C4-2B (cell line): ENCODE measurements around the gene SPTLC2.

ENCODE experiments used
- H3K27ac ChIP-seq: fragments of 450-650 bp; 2 replicates; pipeline ENCODE4 v1.5.1; 2017
- ZFX ChIP-seq: fragments of 450-650 bp; IDR thresholded peaks from 2 replicates; pipeline ENCODE4 v1.6.1; 2017
- TF ChIP-seq, protein P1 (sequence below): fragments of 450-650 bp; conservative IDR thresholded peaks from 2 replicates; pipeline ENCODE4 v1.5.1; 2017; ENCODE audit warnings: mild to moderate bottlenecking

Gene SPTLC2

DNA sequence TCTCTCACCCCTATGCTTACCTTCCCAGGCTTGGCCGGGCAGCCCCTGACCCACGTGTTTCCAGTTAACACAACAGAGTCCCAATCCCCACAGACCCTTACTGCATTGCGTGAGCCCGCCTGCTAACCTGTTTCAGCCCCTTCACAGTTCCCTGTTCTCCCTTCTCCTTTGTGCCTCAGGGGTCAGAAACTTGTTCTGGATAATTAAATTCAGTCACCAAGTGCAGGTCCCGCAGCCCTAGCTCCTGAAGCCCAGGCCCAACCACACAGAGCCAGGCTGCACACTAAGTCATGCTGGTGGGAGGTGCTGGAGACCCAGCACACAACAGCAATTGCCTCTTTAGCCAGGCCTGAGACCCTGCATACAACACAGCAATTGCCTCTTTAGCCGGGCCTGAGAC is 127.4 kb downstream of the SPTLC2 start:
- TF ChIP-seq, protein P1, sequence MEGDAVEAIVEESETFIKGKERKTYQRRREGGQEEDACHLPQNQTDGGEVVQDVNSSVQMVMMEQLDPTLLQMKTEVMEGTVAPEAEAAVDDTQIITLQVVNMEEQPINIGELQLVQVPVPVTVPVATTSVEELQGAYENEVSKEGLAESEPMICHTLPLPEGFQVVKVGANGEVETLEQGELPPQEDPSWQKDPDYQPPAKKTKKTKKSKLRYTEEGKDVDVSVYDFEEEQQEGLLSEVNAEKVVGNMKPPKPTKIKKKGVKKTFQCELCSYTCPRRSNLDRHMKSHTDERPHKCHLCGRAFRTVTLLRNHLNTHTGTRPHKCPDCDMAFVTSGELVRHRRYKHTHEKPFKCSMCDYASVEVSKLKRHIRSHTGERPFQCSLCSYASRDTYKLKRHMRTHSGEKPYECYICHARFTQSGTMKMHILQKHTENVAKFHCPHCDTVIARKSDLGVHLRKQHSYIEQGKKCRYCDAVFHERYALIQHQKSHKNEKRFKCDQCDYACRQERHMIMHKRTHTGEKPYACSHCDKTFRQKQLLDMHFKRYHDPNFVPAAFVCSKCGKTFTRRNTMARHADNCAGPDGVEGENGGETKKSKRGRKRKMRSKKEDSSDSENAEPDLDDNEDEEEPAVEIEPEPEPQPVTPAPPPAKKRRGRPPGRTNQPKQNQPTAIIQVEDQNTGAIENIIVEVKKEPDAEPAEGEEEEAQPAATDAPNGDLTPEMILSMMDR, result no peak
- TF ChIP-seq ZFX, result no peak
- no peak overlapping the region for H3K27ac ChIP-seq

DNA sequence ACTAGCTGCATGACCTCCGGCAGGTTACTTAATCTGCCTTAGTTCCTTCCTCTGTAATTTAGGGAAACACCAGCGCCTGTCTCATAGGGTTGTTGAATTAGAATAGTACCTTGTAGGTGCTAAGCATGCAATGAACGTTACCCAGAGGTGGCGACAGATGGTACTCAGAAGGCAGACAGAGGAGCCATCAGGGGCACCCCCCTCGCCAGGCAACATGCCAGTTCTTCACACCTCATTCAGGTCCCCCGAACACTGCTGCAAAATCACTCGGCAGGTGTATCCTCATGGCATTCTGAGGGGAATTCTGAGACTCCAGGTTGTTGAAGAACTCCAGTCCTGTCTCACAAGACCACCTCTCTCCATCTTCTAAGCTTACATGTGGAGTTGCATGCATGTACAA is 127.9 kb downstream of the SPTLC2 start:
- TF ChIP-seq, protein P1, result no peak
- no peak for TF ChIP-seq ZFX
- H3K27ac ChIP-seq, result no peak overlapping the region

DNA sequence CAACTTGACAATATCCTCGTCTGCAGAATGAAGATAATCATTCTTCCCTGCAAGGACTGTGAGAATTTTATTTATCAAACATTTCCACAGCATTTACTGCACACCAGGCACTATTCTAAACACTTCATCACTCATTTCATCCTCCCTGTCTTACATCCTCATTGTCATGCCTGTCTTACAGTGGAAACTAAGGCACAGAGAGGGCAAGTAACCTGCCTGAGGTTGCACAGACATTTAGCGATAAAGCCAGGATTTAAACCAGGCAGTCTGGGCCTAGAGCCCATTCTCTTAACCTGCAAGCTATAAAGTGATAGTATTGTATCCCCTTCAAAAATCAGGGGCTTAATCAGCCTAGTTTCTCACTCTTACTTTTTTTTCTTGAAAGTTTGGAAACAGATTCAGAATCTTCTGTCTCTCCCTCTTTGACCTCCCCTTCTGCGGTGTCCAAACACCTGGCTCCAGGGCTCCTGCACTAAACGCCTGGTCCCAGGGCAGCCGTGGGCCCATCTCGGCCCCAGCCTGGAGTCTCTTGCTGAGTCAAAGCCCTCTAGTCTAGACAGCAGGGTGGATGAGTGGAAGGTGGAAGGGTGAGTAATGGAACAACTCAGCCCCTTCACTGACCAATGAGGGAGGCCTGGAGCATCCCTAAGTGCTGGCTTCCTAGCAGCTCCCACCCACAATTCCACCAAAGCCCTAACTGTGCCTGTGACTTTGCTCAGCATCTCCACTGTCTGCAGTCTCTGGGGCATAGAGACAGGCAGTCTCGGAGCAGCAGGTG is 130.3 kb downstream of the SPTLC2 start:
- TF ChIP-seq, protein P1, result no peak
- no peak for TF ChIP-seq ZFX
- no peak overlapping the region for H3K27ac ChIP-seq

DNA sequence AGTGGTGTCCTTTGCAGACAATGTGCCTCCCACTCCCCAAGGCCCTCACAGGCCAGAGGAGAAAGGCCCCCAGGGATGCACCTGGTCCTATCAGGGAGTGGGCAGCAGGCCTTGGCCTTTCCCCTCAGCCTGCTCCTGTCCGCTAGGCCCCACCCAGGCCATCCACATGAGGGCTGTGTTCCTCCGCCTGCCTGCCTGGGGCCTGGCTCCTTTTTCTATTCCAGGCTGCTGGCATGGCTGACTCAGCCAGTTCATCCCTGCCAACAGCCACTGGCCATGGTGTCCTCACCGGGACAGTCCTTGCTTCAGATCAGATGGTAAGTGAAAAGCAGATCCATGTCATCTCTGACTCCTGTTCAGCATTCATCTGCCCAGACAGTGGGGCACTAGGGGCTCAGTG is 131.2 kb downstream of the SPTLC2 start:
- TF ChIP-seq ZFX, result no peak
- no peak overlapping the region for H3K27ac ChIP-seq

DNA sequence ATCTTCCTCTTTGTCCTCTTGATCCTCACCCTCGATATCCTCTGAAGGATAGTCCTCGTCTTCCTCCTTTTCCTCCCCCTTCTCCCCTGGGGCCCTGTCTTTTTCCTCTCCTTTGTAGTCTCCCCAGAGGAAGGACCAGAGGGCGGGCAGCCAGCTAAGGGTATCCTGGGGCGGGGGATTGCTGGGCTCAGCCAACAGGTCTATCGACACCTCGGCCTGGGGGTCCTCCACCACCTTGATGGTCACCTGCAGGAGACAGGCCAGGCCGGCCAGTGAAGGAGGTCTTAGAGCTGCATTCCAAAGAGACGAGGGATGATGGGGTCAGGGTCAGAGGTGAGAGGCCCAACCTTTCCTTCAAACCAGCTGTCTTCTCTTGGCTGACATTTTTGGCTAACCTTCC is 134.0 kb downstream of the SPTLC2 start:
- H3K27ac ChIP-seq, result no peak overlapping the region
- TF ChIP-seq ZFX, result no peak
- TF ChIP-seq, protein P1, result no peak

DNA sequence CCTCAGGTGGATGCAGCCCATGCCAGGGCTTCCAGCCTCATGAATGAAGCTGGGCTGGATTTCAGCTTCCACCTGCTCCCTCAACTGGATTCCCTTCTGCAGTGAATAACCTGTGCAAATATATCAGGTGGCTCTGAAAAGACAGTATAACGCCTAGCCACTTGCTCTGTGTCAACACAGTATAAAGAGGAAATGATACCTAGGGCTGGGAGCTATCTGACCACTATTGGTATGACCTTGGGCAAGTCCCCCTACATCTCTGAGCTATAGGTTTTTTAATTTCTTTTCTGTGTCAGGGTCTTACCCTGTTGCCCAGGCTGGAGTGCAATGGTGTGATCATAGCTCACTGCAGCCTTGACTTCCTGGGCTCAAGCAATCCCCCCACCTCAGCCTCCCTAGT is 137.6 kb downstream of the SPTLC2 start:
- H3K27ac ChIP-seq, result no peak overlapping the region
- TF ChIP-seq, protein P1, result no peak
- no peak for TF ChIP-seq ZFX

DNA sequence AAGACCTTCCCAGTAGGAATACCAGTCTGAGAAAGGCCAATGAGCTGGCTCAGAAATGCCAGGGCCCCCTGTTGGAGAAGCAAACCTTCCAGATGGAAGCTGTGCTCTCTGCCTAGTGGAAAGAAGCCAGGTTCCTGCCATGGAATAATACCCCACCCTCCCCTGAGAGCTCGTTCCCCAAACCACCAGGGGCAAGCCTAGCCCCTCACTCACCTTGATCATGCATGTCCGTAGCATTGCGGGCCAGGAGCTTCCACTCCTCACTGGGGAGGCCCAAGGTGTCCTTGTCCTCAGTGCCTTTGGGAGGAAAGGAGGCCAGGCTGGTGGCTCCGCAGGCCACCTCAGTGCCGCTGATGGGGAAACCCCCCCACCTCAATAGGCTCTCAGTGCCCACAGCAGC is 138.4 kb downstream of the SPTLC2 start:
- TF ChIP-seq, protein P1, result no peak
- no peak for TF ChIP-seq ZFX

DNA sequence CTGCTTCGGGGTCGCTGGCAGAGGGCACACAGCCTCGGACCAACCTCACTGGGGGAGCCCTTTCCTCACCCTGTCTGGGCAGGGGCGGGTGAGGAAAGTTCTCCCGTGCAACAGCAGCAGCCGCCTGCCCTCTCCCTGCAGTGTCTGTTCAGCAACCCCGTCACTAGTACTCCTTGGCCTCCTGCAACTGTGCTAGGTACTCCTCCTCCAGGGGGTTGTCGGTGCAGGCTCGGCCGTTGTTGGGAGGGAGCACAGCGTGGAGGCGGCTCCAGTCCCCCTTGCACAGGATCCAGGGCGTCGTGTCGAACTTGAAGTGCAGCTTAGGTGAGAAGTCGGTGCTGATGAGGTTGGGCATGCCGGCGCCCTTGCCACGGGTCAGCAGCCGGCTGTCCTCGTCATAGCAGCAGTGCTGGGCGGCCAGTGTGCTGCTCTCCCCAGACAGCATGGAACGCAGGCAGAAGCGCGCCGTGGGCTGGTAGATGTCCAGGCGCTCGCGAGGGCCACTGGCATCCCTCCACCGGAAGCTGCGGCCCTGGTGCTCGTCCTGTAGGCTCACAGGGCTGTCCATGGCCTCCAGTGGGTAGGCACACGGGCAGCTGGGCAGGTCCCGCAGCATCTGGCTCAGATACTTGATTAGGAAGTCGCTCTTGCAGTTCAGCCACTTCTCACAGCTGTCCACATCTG is 140.9 kb downstream of the SPTLC2 start:
- no peak overlapping the region for H3K27ac ChIP-seq
- TF ChIP-seq ZFX, result no peak
- TF ChIP-seq, protein P1, result no peak

More for the DNA sequence above, 138.4 kb downstream of the SPTLC2 start:
- no peak overlapping the region for H3K27ac ChIP-seq
